GM19351 (cell line): ENCODE measurements around the gene PPM1F.
"Not testable (repeated sequence)": the region's sequence is repeated elsewhere in the genome, so short reads cannot be mapped to it uniquely, and the experiment has no call there.

Experiments
- ATAC-seq: cut with Tn5 transposase; IDR thresholded peaks from one replicate; pipeline ENCODE4 v1.9.1; 2021; ENCODE audit warnings: mild to moderate bottlenecking, moderate library complexity; ENCODE audit not compliant: unreplicated experiment

Gene PPM1F

GRCh38 chr22:21921729-21922128 is 30.9 kb downstream of the PPM1F start:
- ATAC-seq, result no peak

GRCh38 chr22:21921184-21921721 is 31.4 kb downstream of the PPM1F start:
- no peak for ATAC-seq

- ATAC-seq, result no peak
Observed at GRCh38 chr22:21920341-21921183, 32.1 kb downstream of the PPM1F start.

- no peak for ATAC-seq
Observed at GRCh38 chr22:21919526-21920307, 32.9 kb downstream of the PPM1F start.

- no peak for ATAC-seq
Observed at GRCh38 chr22:21918466-21919185, 34.0 kb downstream of the PPM1F start.

GRCh38 chr22:21917959-21918261 is 34.7 kb downstream of the PPM1F start:
- no peak for ATAC-seq

GRCh38 chr22:21917181-21917958 is 35.3 kb downstream of the PPM1F start:
- ATAC-seq, result no peak

GRCh38 chr22:21916309-21916918 is 36.2 kb downstream of the PPM1F start:
- no peak for ATAC-seq

- ATAC-seq, result no peak
Observed at GRCh38 chr22:21915624-21916308, 36.9 kb downstream of the PPM1F start.

GRCh38 chr22:21914033-21914642 is 38.5 kb downstream of the PPM1F start:
- ATAC-seq, result not testable (repeated sequence)

- ATAC-seq, result not testable (repeated sequence)
Observed at GRCh38 chr22:21910367-21910766, 42.3 kb downstream of the PPM1F start.

GRCh38 chr22:21909871-21910270 is 42.8 kb downstream of the PPM1F start:
- no peak for ATAC-seq

- no peak for ATAC-seq
Observed at GRCh38 chr22:21907638-21908522, 44.8 kb downstream of the PPM1F start.

GRCh38 chr22:21905234-21905633 is 47.4 kb downstream of the PPM1F start:
- ATAC-seq, result not testable (repeated sequence)

GRCh38 chr22:21904250-21904789 is 48.3 kb downstream of the PPM1F start:
- no peak for ATAC-seq

- ATAC-seq, result no peak
Observed at GRCh38 chr22:21903283-21903682, 49.4 kb downstream of the PPM1F start.

GRCh38 chr22:21902296-21903087 is 50.2 kb downstream of the PPM1F start:
- ATAC-seq, result no peak
